ENCODE data around the gene NSD2.
"Not testable (repeated sequence)": the region's sequence is repeated elsewhere in the genome, so short reads cannot be mapped to it uniquely, and the experiment has no call there.

NSD2 gene

DNA sequence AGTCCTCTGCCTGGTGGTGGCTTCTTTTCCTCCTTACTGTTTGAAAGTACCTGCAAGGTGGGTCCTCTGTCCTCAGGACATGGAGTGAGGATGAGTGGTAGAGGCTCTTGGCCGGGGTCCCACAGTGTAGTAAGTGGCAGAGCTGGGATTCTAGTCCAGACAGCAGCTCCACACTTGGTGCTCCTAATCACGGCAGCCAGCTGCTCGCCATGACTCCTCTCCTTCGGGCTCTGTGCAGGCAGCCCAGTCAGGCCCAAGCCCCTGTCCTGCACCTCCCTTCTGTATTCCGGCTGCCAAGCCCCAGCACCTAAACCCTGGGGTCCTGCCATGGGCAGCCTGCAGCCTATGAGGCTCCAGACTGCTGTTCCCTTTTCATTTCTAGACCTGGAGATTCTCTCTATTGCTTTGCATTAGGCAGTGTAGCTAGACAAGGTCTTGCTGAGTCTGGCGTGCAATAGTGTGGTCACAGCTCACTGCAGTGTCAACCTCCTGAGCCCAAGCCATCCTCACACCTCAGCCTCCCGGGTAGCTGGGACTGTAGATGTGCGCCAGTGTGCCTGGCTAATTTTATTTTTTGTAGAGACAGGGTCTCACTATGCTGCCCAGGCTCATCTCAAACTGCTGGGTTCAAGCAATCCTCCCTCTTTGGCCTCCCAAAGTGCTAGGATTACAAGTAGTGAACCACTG lies 24.9 kb downstream of the NSD2 start:
- DNase-seq (ENCODE audit: insufficient read length, low spot score) = no peak
- FAIRE-seq = no peak

DNA sequence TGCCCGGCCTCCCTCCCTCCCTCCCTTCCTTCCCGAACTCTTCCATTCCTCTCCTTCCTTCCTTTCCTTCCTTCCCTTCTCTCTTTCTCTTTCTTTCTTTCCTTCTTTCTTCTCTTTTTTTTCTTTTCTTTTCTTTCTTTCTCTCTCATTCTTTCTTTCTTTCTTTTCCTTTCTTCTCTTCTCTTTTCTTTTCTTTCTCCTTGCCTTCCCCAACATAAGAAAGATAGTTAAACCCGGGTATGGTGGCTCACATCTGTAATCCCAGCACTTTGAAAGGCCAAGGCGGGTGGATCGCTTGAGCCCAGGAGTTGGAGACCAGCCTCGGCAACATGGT lies 25.4 kb downstream of the NSD2 start:
- no peak for DNase-seq (ENCODE audit: insufficient read length, low spot score)
- no peak for FAIRE-seq

- DNase-seq (ENCODE audit: insufficient read length, low spot score) = no peak
- FAIRE-seq = no peak
Observed at GRCh38 chr4:1898007-1898406, 26.8 kb downstream of the NSD2 start.

DNA sequence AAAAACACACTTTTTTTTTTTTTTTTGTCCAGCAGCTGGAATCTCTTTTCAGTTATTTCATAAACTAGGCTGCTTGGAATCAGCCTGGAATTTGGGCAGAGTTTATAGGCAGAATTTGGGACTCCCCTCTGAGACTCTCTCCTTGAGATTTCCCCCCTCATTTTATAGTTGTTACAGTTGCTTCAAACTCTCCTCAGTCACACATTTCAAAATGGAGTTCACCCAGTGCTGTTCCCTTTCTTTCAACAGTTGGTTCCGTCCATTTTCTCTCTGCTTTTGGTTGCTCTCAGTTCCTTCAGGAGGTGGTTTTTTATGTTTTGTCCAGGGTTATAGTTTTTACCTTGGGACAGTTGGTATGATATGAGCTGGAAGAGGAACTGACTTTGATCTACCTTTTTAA lies 27.5 kb downstream of the NSD2 start:
- DNase-seq (ENCODE audit: insufficient read length, low spot score) = no peak
- FAIRE-seq = peak; percentile 21

- FAIRE-seq (peak; percentile 93), DNase-seq (ENCODE audit: insufficient read length, low spot score) (peak; percentile 81)
Observed at GRCh38 chr4:1899149-1900086, 28.2 kb downstream of the NSD2 start.

- no peak for DNase-seq (ENCODE audit: insufficient read length, low spot score)
- FAIRE-seq = no peak
Observed at GRCh38 chr4:1900087-1900433, 28.9 kb downstream of the NSD2 start.

DNA sequence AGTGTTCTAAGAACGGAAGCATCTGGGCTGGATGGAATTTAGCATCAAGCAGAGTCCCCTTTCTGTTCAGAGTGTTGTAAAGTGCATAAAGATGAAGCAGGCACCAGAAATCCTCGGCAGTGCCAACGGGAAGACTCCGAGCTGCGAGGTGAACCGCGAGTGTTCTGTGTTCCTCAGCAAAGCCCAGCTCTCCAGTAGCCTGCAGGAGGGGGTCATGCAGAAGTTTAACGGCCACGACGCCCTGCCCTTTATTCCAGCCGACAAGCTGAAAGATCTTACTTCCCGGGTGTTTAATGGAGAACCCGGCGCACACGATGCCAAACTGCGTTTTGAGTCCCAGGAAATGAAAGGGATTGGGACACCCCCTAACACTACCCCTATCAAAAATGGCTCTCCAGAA lies 29.4 kb downstream of the NSD2 start:
- no peak for FAIRE-seq
- no peak for DNase-seq (ENCODE audit: insufficient read length, low spot score)

DNA sequence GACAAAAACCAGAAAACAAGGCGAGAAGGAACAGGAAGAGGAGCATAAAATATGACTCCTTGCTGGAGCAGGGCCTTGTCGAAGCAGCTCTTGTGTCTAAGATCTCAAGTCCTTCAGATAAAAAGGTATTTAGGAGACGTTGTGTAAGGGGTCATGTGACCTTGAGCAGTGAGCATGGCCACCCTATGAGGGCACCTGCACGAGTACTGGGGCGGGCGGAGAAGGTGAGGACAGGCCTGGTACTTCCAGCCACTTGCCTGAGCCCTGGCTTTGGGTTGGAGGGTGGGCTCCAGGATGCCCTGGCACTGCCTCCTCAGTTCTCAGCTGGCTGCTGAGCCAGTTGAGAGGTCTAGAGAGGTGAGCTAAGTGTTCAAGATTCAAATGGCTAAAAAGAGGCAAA lies 29.9 kb downstream of the NSD2 start:
- DNase-seq (ENCODE audit: insufficient read length, low spot score) (no peak), FAIRE-seq (no peak)

DNA sequence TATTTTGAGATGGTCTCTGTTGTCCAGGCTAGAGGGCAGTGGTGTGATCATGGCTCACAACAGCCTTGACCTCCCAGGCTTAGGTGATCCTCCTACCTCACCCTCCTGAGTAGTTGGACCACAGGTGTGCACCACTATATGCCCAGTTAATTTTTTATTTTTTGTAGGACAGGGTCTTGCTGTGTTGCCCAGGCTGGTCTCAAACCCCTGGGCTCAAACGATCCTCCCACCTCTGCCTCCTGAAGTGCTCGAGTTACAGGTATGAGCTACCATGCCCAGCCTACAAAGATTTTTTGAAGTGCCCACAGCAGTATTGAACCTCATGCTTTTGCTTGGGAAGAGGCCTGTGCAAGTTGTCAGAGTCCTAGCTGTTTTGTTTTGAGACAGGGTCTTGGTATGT lies 31.1 kb downstream of the NSD2 start:
- no peak for DNase-seq (ENCODE audit: insufficient read length, low spot score)
- no peak for FAIRE-seq

DNA sequence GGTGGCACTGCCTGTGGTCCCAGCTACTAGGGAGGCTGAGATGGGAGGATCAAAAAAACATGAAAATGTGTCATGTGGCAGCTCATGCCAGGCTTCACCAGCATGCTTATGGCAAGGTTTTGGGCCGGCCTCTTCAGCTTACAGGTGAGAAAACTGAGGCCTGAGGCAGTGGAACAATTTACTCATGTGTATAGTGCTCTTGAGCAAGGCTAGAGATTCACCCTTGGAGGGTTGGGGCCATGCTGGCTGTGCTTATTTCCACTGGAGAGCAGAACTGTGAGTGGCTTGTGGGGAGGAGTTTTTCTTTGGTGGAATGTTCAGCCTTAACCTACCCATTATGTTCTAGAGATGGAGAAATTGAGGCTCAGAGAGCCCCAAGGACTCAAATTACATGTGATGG lies 31.8 kb downstream of the NSD2 start:
- FAIRE-seq (no peak), DNase-seq (ENCODE audit: insufficient read length, low spot score) (no peak)

DNA sequence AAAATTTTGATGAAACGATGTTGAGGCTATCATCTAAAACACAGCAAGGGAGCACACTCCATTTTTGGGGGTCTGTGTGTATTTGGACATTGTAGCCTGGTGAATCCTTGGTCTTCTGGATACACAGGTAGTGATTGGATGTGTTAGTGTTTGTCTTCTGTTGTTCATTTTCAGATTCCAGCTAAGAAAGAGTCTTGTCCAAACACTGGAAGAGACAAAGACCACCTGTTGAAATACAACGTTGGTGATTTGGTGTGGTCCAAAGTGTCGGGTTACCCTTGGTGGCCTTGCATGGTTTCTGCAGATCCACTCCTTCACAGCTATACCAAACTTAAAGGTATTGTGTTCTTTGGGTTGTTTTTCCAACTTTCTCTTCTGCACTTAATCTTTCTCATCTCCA lies 32.8 kb downstream of the NSD2 start:
- DNase-seq (ENCODE audit: insufficient read length, low spot score) (no peak), FAIRE-seq (no peak)

- FAIRE-seq (no peak), DNase-seq (ENCODE audit: insufficient read length, low spot score) (no peak)
Observed at GRCh38 chr4:1907848-1908525, 36.8 kb downstream of the NSD2 start.

- not testable (repeated sequence) for DNase-seq (ENCODE audit: insufficient read length, low spot score); FAIRE-seq
Observed at GRCh38 chr4:1909696-1910095, 38.5 kb downstream of the NSD2 start.

- FAIRE-seq = no peak
- no peak for DNase-seq (ENCODE audit: insufficient read length, low spot score)
Observed at GRCh38 chr4:1910643-1911042, 39.5 kb downstream of the NSD2 start.

DNA sequence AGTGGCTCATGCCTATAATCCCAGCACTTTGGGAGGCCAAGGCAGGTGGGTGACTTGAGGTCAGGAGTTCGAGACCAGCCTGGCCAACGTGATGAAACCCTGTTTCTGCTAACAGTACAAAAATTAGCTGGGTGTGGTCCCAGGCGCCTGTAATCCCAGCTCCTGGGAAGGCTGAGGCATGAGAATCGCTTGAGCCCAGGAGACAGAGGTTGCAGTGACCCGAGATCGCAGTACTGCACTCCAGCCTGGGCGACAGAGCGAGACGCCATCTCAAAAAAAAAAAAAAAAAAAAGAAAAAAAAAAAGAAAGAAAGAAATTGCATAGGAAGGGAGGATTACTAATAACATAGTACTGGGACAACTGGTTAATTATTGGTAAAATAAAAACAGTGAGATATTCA lies 40.1 kb downstream of the NSD2 start:
- not testable (repeated sequence) for FAIRE-seq; DNase-seq (ENCODE audit: insufficient read length, low spot score)

DNA sequence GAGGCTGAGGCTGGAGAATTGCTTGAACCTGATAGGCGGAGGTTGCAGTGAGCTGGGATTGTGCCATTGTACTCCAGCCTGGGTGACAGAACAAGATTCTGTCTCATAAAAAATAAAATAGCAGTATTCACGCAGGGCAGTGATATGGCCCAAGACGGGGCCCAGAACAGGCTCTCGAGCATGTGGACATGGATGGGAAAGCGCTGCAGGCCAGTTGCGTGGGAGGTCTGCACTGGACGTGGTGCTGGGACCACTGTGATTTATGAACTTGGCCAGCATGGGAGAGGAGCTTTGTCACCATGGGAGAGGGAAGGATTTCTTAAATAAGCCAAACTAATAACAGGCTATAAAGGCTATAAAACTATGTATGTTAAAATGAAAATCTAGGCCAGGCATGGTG lies 51.6 kb downstream of the NSD2 start:
- no peak for FAIRE-seq
- no peak for DNase-seq (ENCODE audit: insufficient read length, low spot score)

DNA sequence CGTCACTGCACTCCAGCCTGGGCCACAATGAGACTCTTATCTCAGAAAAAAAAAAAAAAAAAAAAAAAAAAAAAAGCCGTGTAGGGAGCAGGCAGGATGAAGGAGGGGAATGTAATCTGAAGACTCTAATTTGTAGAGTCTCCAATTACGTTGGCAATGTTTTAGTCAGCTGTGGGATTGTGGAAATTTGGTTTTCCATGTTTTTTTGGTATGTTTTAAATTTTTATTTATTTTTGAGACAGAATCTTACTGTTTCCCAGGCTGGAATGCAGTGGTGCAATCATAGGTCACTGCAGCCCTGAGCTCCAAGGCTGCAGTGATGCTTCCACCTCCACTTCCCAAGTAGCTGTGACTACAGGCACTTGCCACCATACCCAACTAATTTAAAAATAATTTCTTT lies 56.5 kb downstream of the NSD2 start:
- DNase-seq (ENCODE audit: insufficient read length, low spot score) = no peak
- FAIRE-seq = no peak

- DNase-seq (ENCODE audit: insufficient read length, low spot score) (no peak), FAIRE-seq (no peak)
Observed at GRCh38 chr4:1928356-1929239, 57.4 kb downstream of the NSD2 start.

DNA sequence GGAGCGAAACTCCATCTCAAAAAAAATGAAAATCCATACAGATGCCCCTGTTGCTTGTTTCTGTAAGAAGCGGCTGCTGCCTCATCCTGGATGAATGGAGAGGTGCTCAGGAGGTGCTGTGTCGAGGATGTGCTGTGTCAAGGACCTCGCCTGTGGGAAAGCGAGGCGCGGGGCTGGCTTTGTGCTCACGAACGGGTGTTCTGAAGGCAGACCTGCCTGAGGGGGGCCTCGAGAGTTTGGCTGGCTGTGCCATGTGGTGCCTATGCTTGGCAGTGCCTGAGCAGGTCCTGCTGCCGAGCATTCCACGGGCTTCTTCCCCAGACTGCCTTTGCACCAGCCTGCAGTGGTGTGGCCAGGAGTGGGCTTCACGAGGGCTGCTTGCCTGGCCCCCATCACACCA lies 61.5 kb downstream of the NSD2 start:
- DNase-seq (ENCODE audit: insufficient read length, low spot score) = no peak
- FAIRE-seq = no peak

DNA sequence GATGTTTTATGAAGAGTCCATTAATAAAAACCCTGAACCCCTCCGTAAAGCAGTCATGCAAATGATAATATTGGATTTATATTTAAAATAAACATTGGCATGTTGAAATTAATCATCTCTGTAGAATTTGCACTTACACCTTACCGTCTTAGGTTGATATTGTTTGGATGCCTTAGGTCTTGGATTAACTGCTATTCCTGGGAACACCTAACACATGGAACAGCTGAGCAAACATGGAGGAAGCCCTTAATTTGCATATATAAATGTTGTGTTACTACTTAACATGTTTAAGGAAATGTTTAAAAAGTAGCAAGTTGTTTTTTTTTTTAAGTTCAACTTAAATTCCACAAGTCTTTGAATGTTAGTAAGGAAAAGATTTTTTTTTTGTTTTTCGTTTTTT lies 62.5 kb downstream of the NSD2 start:
- FAIRE-seq = no peak
- DNase-seq (ENCODE audit: insufficient read length, low spot score) = no peak

- FAIRE-seq = no peak
- no peak for DNase-seq (ENCODE audit: insufficient read length, low spot score)
Observed at GRCh38 chr4:1937550-1937949, 66.4 kb downstream of the NSD2 start.
